B cell (primary cell): ENCODE measurements around the gene SYCE3. TPM values are rescaled to one million over a fixed set of nuclear protein-coding genes. Genes with fewer than 3 reads are reported as not detected.

Source experiments
- ATAC-seq: fragments of 200-7000 bp; cut with Tn5 transposase; one replicate; pipeline ENCODE4 v1.10.0; 2021; ENCODE audit warnings: low read depth, mild to moderate bottlenecking, moderate number of reproducible peaks, moderate library complexity
- CTCF ChIA-PET: fragments of 350-600 bp; sonication (Branson Sonifier 250); formaldehyde crosslinking; loops from one replicate; lab custom pipeline; 2021; ENCODE audit warnings: antibody characterized with exemption, inconsistent platforms; lab: Charles Lee
- POLR2A ChIA-PET: fragments of 350-600 bp; sonication (Branson Sonifier 250); formaldehyde crosslinking; loops from one replicate; lab custom pipeline; 2021; ENCODE audit warnings: antibody characterized with exemption; lab: Charles Lee
- DNase-seq: peaks from one replicate; pipeline ENCODE4 v3.0.0; 2013
- H2AFZ ChIP-seq: 2 replicates; pipeline ENCODE4 v1.6.1; 2012; ENCODE audit warnings: mild to moderate bottlenecking, low read depth, low read length; ENCODE audit not compliant: insufficient read depth, poor library complexity, severe bottlenecking
- H3K27ac ChIP-seq, 2 donors: 1 replicate in 1 of 2; 2 replicates in 1 of 2; pipeline ENCODE4 v1.5.1; 2012 to 2013; ENCODE audit warnings: low read length in 2 of 2, mild to moderate bottlenecking in 2 of 2, moderate library complexity in 1 of 2
- H3K27me3 ChIP-seq, 4 experiments: fragments of 200-600 bp in 1 of 4; sonication (generic) in 1 of 4; replicated peaks in 1 of 4; 1 replicate in 2 of 4; 2 replicates in 2 of 4; pipeline versions ENCODE4 v1.6.1 to v1.7.0; 2013 to 2016; ENCODE audit warnings: low read length in 3 of 4, mild to moderate bottlenecking in 2 of 4, mixed read lengths in 1 of 4, moderate library complexity in 1 of 4; ENCODE audit not compliant: insufficient read depth in 4 of 4, control insufficient read depth in 3 of 4; ENCODE audit errors: control extremely low read depth in 1 of 4
- H3K36me3 ChIP-seq, 2 experiments: replicated peaks in 1 of 2; 1 replicate in 1 of 2; 2 replicates in 1 of 2; pipeline versions ENCODE4 v1.6.1 to v1.7.1; 2013; ENCODE audit warnings: low read length in 1 of 2; ENCODE audit not compliant: insufficient read depth in 2 of 2, control insufficient read depth in 1 of 2; ENCODE audit errors: control extremely low read depth in 1 of 2, extremely low read depth in 1 of 2
- H3K4me1 ChIP-seq, 2 donors: fragments of 200-600 bp in 1 of 2; sonication (generic) in 1 of 2; 1 replicate in 1 of 2; 2 replicates in 1 of 2; pipeline versions ENCODE4 v1.5.1 to v1.6.1; 2013 to 2017; ENCODE audit warnings: low read length in 2 of 2; ENCODE audit not compliant: control insufficient read depth in 2 of 2, insufficient read depth in 2 of 2
- H3K4me2 ChIP-seq: replicated peaks from 2 replicates; pipeline ENCODE3; 2012; ENCODE audit warnings: mild to moderate bottlenecking, low read depth, low read length; ENCODE audit not compliant: poor library complexity, severe bottlenecking
- H3K4me3 ChIP-seq, 5 experiments: fragments of 200-600 bp in 1 of 5; sonication (generic) in 1 of 5; 1 replicate in 3 of 5; 2 replicates in 2 of 5; pipeline versions ENCODE4 v1.5.1 to v1.7.0; 2011 to 2016; ENCODE audit warnings: low read length in 4 of 5, mild to moderate bottlenecking in 4 of 5, low read depth in 2 of 5, control low read depth in 1 of 5, moderate library complexity in 1 of 5; ENCODE audit not compliant: insufficient read depth in 1 of 5; ENCODE audit errors: control extremely low read depth in 1 of 5, extremely low read depth in 1 of 5
- H3K79me2 ChIP-seq: fragments of 200-600 bp; sonication (generic); one replicate; pipeline ENCODE4 v1.6.0; 2016; ENCODE audit warnings: low read length; ENCODE audit not compliant: control insufficient read depth, insufficient read depth
- H3K9ac ChIP-seq: fragments of 200-600 bp; sonication (generic); 2 replicates; pipeline ENCODE4 v1.6.1; 2017; ENCODE audit warnings: mild to moderate bottlenecking, low read length, moderate library complexity
- H3K9me3 ChIP-seq, 3 donors: one replicate each; pipeline versions ENCODE4 v1.6.1 to v1.7.1; 2013; ENCODE audit warnings: low read length in 2 of 3; ENCODE audit not compliant: control insufficient read depth in 2 of 3, insufficient read depth in 1 of 3; ENCODE audit errors: control extremely low read depth in 1 of 3
- H4K20me1 ChIP-seq: 2 replicates; pipeline ENCODE4 v1.6.0; 2012; ENCODE audit warnings: mild to moderate bottlenecking, low read length; ENCODE audit not compliant: insufficient read depth, control insufficient read depth, poor library complexity, severe bottlenecking
- H3K27ac Mint-ChIP-seq: one replicate; pipeline ENCODE4 v1.8.0; 2021; ENCODE audit warnings: mixed read lengths
- H3K27me3 Mint-ChIP-seq: one replicate; pipeline ENCODE4 v1.8.0; 2021; ENCODE audit warnings: mixed read lengths
- H3K4me1 Mint-ChIP-seq: one replicate; pipeline ENCODE4 v1.8.0; 2021; ENCODE audit warnings: mixed read lengths
- H3K4me3 Mint-ChIP-seq: one replicate; pipeline ENCODE4 v1.8.0; 2021; ENCODE audit warnings: mixed read lengths
- H3K9me3 Mint-ChIP-seq: one replicate; pipeline ENCODE4 v1.8.0; 2022; ENCODE audit warnings: mixed read lengths; ENCODE audit not compliant: insufficient read depth
- CTCF ChIP-seq: fragments of 200-600 bp; IDR thresholded peaks from one replicate; pipeline ENCODE4 v1.8.0; 2022; ENCODE audit warnings: antibody characterized with exemption, mild to moderate bottlenecking
- EZH2 ChIP-seq: IDR thresholded peaks from 2 replicates; pipeline ENCODE4 v1.6.1; 2012; ENCODE audit warnings: borderline replicate concordance, low read depth, mild to moderate bottlenecking, moderate library complexity, low read length; ENCODE audit not compliant: insufficient read depth, poor library complexity, severe bottlenecking
- WGBS: methylation state at CpG from one replicate; pipeline ENCODE4 v1.1.5; 2013; ENCODE audit warnings: missing lambda C conversion rate; ENCODE audit not compliant: insufficient coverage; 5-methylcytosine and 5-hydroxymethylcytosine counted together
- intact Hi-C: fragments of 100-400 bp; cut with micrococcal nuclease; formaldehyde crosslinking; loops from one replicate; pipeline ENCODE4 v1.10.0; 2022
- polyA plus RNA-seq: library from polyadenylated mRNA; depleted of rRNA; stranded (reverse); fragments of >200 nt; gene quantifications from 2 replicates; pipeline ENCODE4 v1.2.3, GENCODE V29; 2012
- total RNA-seq, 2 donors: library from RNA; stranded (reverse); fragments of 120-200 nt in 1 of 2; gene quantifications; 1 replicate in 1 of 2; 2 replicates in 1 of 2; pipeline versions ENCODE4 v1.2.3 to v1.2.4, GENCODE V29; 2013 to 2022

The SYCE3 gene
- total and polyA plus RNA-seq, 2 donors (not counting 1 experiment from before 2014, with no cell fraction given) = not detected

- no peak for TF ChIP-seq EZH2
- H3K27me3 ChIP-seq = no peaks in the 10 kb centered on the region
- WGBS = 96% methylated on average over 40 of the region's 41 CpGs
- H3K9ac ChIP-seq = no peak overlapping the region
- H3K9me3 Mint-ChIP-seq = no peaks in the 10 kb centered on the region
- H3K36me3 ChIP-seq = peaks cover 0 to 32% of the 10 kb centered on the region in 2 experiments
- peak overlapping the region in 1 of 5 experiments; percentile 90 for H3K4me3 ChIP-seq
- ATAC-seq (no peak), DNase-seq (peak; percentile 33)
- no peaks in the 10 kb centered on the region for H3K9me3 ChIP-seq
- H3K27me3 Mint-ChIP-seq = no peaks in the 10 kb centered on the region
- H3K4me2 ChIP-seq = peak overlapping the region; percentile 93
- POLR2A ChIA-PET = interaction anchor here (0.5 to 1.1 kb wide), 3 partner anchors 13 to 109 kb away, joined by 3 to 7 read pairs (median 5); no protein-coding TSS in a partner anchor
- CTCF ChIA-PET = interaction anchor here (0.9 to 5.8 kb wide), 2 partner anchors 19 to 79 kb away, joined by 5 to 71 read pairs; partner anchors contain the start of gene SCO2
- H3K27ac ChIP-seq = no peak overlapping the region
- H3K4me1 ChIP-seq = peaks cover 19 to 29% of the 10 kb centered on the region in 2 donors
- no peak overlapping the region for H3K27ac Mint-ChIP-seq
- peaks cover 27% of the 10 kb centered on the region for H3K4me1 Mint-ChIP-seq
- intact Hi-C loops = loop anchor here (5.0 kb wide), 1 partner anchor 164 kb away; the partner anchor contains the start of gene PPP6R2
- H3K79me2 ChIP-seq = peaks cover 46% of the 10 kb centered on the region
- peak overlapping the region; percentile 95 for H3K4me3 Mint-ChIP-seq
- peaks cover 30% of the 10 kb centered on the region for H4K20me1 ChIP-seq
- H2AFZ ChIP-seq = no peak overlapping the region
Measured at GRCh38 chr22:50505776-50506610, 56.7 kb downstream of the SYCE3 start.

GRCh38 chr22:50505276-50505775 is 57.4 kb downstream of the SYCE3 start:
- intact Hi-C loops = loop anchor here (5.0 kb wide), 1 partner anchor 163 kb away; the partner anchor contains the start of gene PPP6R2
- H4K20me1 ChIP-seq = peaks cover 30% of the 10 kb centered on the region
- H3K9me3 Mint-ChIP-seq = no peaks in the 10 kb centered on the region
- DNase-seq = peak; percentile 22
- H3K27ac ChIP-seq = no peak overlapping the region
- H3K36me3 ChIP-seq = peaks cover 0 to 32% of the 10 kb centered on the region in 2 experiments
- no peak overlapping the region for H3K4me3 ChIP-seq
- peaks cover 19 to 29% of the 10 kb centered on the region in 2 donors for H3K4me1 ChIP-seq
- WGBS = 97% methylated on average over 10 of the region's 14 CpGs
- CTCF ChIA-PET = interaction anchor here (0.9 to 5.8 kb wide), 2 partner anchors 20 to 79 kb away, joined by 5 to 71 read pairs; partner anchors contain the start of gene SCO2
- H3K79me2 ChIP-seq = peaks cover 43% of the 10 kb centered on the region
- H3K4me3 Mint-ChIP-seq = no peak overlapping the region
- H3K27me3 Mint-ChIP-seq = no peaks in the 10 kb centered on the region
- H3K27me3 ChIP-seq = no peaks in the 10 kb centered on the region
- H2AFZ ChIP-seq = no peak overlapping the region
- peak overlapping the region; percentile 32 for H3K27ac Mint-ChIP-seq
- H3K9me3 ChIP-seq = no peaks in the 10 kb centered on the region
- ATAC-seq = no peak
- no peak for TF ChIP-seq CTCF
- no peak for TF ChIP-seq EZH2
- H3K9ac ChIP-seq = no peak overlapping the region
- H3K4me1 Mint-ChIP-seq = peaks cover 27% of the 10 kb centered on the region
- no peak overlapping the region for H3K4me2 ChIP-seq
- POLR2A ChIA-PET = no interaction called here
